Stimulated activated naive B cell treated with anti-CD40 and anti-IgM and Interleukin-4, amounts not matched to agents 10 μg/mL and 1 μg/mL and 100 μg/mL, for 72 hours (primary cell): ENCODE measurements around the gene NTNG2.
A peak's percentile ranks its signal among the peaks of the same experiment; 100 is the strongest.

ENCODE experiments used
- ATAC-seq, 2 donors: fragments of 150-1000 bp; cut with Tn5 transposase; replicated peaks; 2 replicates each; pipeline ENCODE4 v1.10.0; 2021; ENCODE audit warnings: moderate library complexity in 1 of 2
- DNase-seq: peaks from one replicate; pipeline ENCODE4 v3.0.0; 2021
- H3K27ac Mint-ChIP-seq: one replicate; pipeline ENCODE4 v1.8.0; 2022; ENCODE audit warnings: mild to moderate bottlenecking, mixed read lengths
- H3K27me3 Mint-ChIP-seq, 2 donors: one replicate each; pipeline ENCODE4 v1.8.0; 2022; ENCODE audit warnings: mixed read lengths in 2 of 2
- H3K36me3 Mint-ChIP-seq, 2 donors: one replicate each; pipeline ENCODE4 v1.8.0; 2022; ENCODE audit warnings: mixed read lengths in 2 of 2, mild to moderate bottlenecking in 1 of 2
- H3K4me1 Mint-ChIP-seq, 2 donors: one replicate each; pipeline ENCODE4 v1.8.0; 2022; ENCODE audit warnings: mixed read lengths in 2 of 2, mild to moderate bottlenecking in 1 of 2
- H3K4me3 Mint-ChIP-seq, 2 donors: one replicate each; pipeline ENCODE4 v1.8.0; 2022; ENCODE audit warnings: mild to moderate bottlenecking in 2 of 2, mixed read lengths in 2 of 2, moderate library complexity in 1 of 2
- H3K9me3 Mint-ChIP-seq, 2 donors: one replicate each; pipeline ENCODE4 v1.8.0; 2022; ENCODE audit warnings: mixed read lengths in 2 of 2, mild to moderate bottlenecking in 1 of 2

NTNG2 gene

GRCh38 chr9:132194508-132194907, 32.6 kb downstream of the NTNG2 start:
- H3K27ac Mint-ChIP-seq = no peak overlapping the region
- peaks cover 6 to 11% of the 10 kb centered on the region in 2 donors for H3K27me3 Mint-ChIP-seq
- peaks cover 4 to 5% of the 10 kb centered on the region in 2 donors for H3K9me3 Mint-ChIP-seq
- peaks cover 0 to 3% of the 10 kb centered on the region in 2 donors for H3K36me3 Mint-ChIP-seq
- no peak for DNase-seq
- no peak overlapping the region for H3K4me3 Mint-ChIP-seq
- ATAC-seq = no peak
- no peaks in the 10 kb centered on the region for H3K4me1 Mint-ChIP-seq

- Mint-ChIP-seq H3K36me3 (peaks cover 0 to 3% of the 10 kb centered on the region in 2 donors), H3K9me3 (peaks cover 6 to 10% of the 10 kb centered on the region in 2 donors), H3K4me3 (no peak overlapping the region), H3K27me3 (peaks cover 23 to 30% of the 10 kb centered on the region in 2 donors), H3K4me1 (no peaks in the 10 kb centered on the region), H3K27ac (no peak overlapping the region)
- DNase-seq (no peak), ATAC-seq (no peak)
Measured at GRCh38 chr9:132197315-132197714, 35.5 kb downstream of the NTNG2 start.

- ATAC-seq = no peak
- no peak overlapping the region for H3K4me3 Mint-ChIP-seq
Measured at GRCh38 chr9:132197856-132198550, 36.1 kb downstream of the NTNG2 start.

GRCh38 chr9:132199056-132199455, 37.2 kb downstream of the NTNG2 start:
- ATAC-seq = no peak
- Mint-ChIP-seq H3K36me3 (peaks cover 0 to 3% of the 10 kb centered on the region in 2 donors), H3K27ac (no peak overlapping the region), H3K27me3 (peaks cover 35 to 45% of the 10 kb centered on the region in 2 donors), H3K4me3 (no peak overlapping the region), H3K4me1 (no peaks in the 10 kb centered on the region), H3K9me3 (peaks cover 5 to 10% of the 10 kb centered on the region in 2 donors)
- DNase-seq = no peak

More at GRCh38 chr9:132197856-132198550, 36.1 kb downstream of the NTNG2 start:
- Mint-ChIP-seq H3K27ac (no peak overlapping the region), H3K9me3 (peaks cover 6 to 10% of the 10 kb centered on the region in 2 donors), H3K36me3 (peaks cover 0 to 3% of the 10 kb centered on the region in 2 donors), H3K27me3 (peaks cover 30 to 37% of the 10 kb centered on the region in 2 donors), H3K4me1 (no peaks in the 10 kb centered on the region)
- no peak for DNase-seq

- no peak overlapping the region for H3K4me3 Mint-ChIP-seq
- no peak overlapping the region for H3K27ac Mint-ChIP-seq
- H3K9me3 Mint-ChIP-seq = peaks cover 11 to 19% of the 10 kb centered on the region in 2 donors
- ATAC-seq = no peak
- H3K36me3 Mint-ChIP-seq = peaks cover 0 to 12% of the 10 kb centered on the region in 2 donors
- no peaks in the 10 kb centered on the region for H3K4me1 Mint-ChIP-seq
- H3K27me3 Mint-ChIP-seq = peaks cover 49 to 59% of the 10 kb centered on the region in 2 donors
- no peak for DNase-seq
Measured at GRCh38 chr9:132200706-132201105, 38.8 kb downstream of the NTNG2 start.

GRCh38 chr9:132201139-132201538, 39.3 kb downstream of the NTNG2 start:
- Mint-ChIP-seq H3K27me3 (peaks cover 49 to 59% of the 10 kb centered on the region in 2 donors), H3K4me3 (no peak overlapping the region), H3K4me1 (no peaks in the 10 kb centered on the region), H3K27ac (no peak overlapping the region), H3K9me3 (peaks cover 11 to 19% of the 10 kb centered on the region in 2 donors), H3K36me3 (peaks cover 0 to 12% of the 10 kb centered on the region in 2 donors)
- ATAC-seq (no peak), DNase-seq (no peak)

GRCh38 chr9:132201780-132202703, 40.2 kb downstream of the NTNG2 start:
- DNase-seq = no peak
- no peak overlapping the region for H3K27ac Mint-ChIP-seq
- no peaks in the 10 kb centered on the region for H3K4me1 Mint-ChIP-seq
- no peak overlapping the region for H3K4me3 Mint-ChIP-seq
- H3K36me3 Mint-ChIP-seq = peaks cover 0 to 12% of the 10 kb centered on the region in 2 donors
- peaks cover 46 to 54% of the 10 kb centered on the region in 2 donors for H3K27me3 Mint-ChIP-seq
- no peak for ATAC-seq
- H3K9me3 Mint-ChIP-seq = peaks cover 11 to 19% of the 10 kb centered on the region in 2 donors

GRCh38 chr9:132204883-132205282, 43.0 kb downstream of the NTNG2 start:
- Mint-ChIP-seq H3K36me3 (peaks cover 0 to 9% of the 10 kb centered on the region in 2 donors), H3K27ac (peak overlapping the region; percentile 20), H3K9me3 (peaks cover 6 to 10% of the 10 kb centered on the region in 2 donors), H3K4me3 (no peak overlapping the region), H3K27me3 (peaks cover 60 to 67% of the 10 kb centered on the region in 2 donors), H3K4me1 (peaks cover 0 to 7% of the 10 kb centered on the region in 2 donors)
- ATAC-seq (no peak), DNase-seq (no peak)

GRCh38 chr9:132207215-132207614, 45.4 kb downstream of the NTNG2 start:
- Mint-ChIP-seq H3K27me3 (peaks cover 47 to 48% of the 10 kb centered on the region in 2 donors), H3K4me3 (no peak overlapping the region), H3K36me3 (peaks cover 0 to 9% of the 10 kb centered on the region in 2 donors), H3K4me1 (peaks cover 0 to 7% of the 10 kb centered on the region in 2 donors), H3K27ac (no peak overlapping the region), H3K9me3 (peaks cover 6 to 9% of the 10 kb centered on the region in 2 donors)
- ATAC-seq = no peak
- no peak for DNase-seq

GRCh38 chr9:132207839-132208615, 46.2 kb downstream of the NTNG2 start:
- DNase-seq = no peak
- peaks cover 45 to 46% of the 10 kb centered on the region in 2 donors for H3K27me3 Mint-ChIP-seq
- H3K9me3 Mint-ChIP-seq = peaks cover 6 to 9% of the 10 kb centered on the region in 2 donors

GRCh38 chr9:132209228-132209627, 47.4 kb downstream of the NTNG2 start:
- Mint-ChIP-seq H3K36me3 (peaks cover 0 to 9% of the 10 kb centered on the region in 2 donors), H3K4me1 (peaks cover 0 to 7% of the 10 kb centered on the region in 2 donors)
- no peak for DNase-seq

More at GRCh38 chr9:132207839-132208615, 46.2 kb downstream of the NTNG2 start:
- peaks cover 0 to 9% of the 10 kb centered on the region in 2 donors for H3K36me3 Mint-ChIP-seq
- peak; percentile 63 to 84 for ATAC-seq
- H3K4me3 Mint-ChIP-seq = no peak overlapping the region
- H3K27ac Mint-ChIP-seq = peak overlapping the region; percentile 20
- peaks cover 0 to 7% of the 10 kb centered on the region in 2 donors for H3K4me1 Mint-ChIP-seq

GRCh38 chr9:132210472-132211145, 48.8 kb downstream of the NTNG2 start:
- DNase-seq (no peak), ATAC-seq (peak; percentile 17 to 22)
- no peaks in the 10 kb centered on the region for H3K9me3 Mint-ChIP-seq
- no peak overlapping the region for H3K4me3 Mint-ChIP-seq
- no peaks in the 10 kb centered on the region for H3K36me3 Mint-ChIP-seq
- peaks cover 0 to 7% of the 10 kb centered on the region in 2 donors for H3K4me1 Mint-ChIP-seq
- peaks cover 24 to 27% of the 10 kb centered on the region in 2 donors for H3K27me3 Mint-ChIP-seq
- peak overlapping the region; percentile 44 for H3K27ac Mint-ChIP-seq

More at GRCh38 chr9:132209228-132209627, 47.4 kb downstream of the NTNG2 start:
- H3K27ac Mint-ChIP-seq = no peak overlapping the region
- H3K9me3 Mint-ChIP-seq = peaks cover 6 to 9% of the 10 kb centered on the region in 2 donors
- ATAC-seq = no peak
- no peak overlapping the region for H3K4me3 Mint-ChIP-seq
- peaks cover 36 to 40% of the 10 kb centered on the region in 2 donors for H3K27me3 Mint-ChIP-seq

GRCh38 chr9:132211570-132211969, 49.7 kb downstream of the NTNG2 start:
- H3K9me3 Mint-ChIP-seq = no peaks in the 10 kb centered on the region
- H3K4me3 Mint-ChIP-seq = no peak overlapping the region
- no peaks in the 10 kb centered on the region for H3K36me3 Mint-ChIP-seq
- ATAC-seq (no peak), DNase-seq (no peak)
- H3K27ac Mint-ChIP-seq = no peak overlapping the region
- H3K4me1 Mint-ChIP-seq = peaks cover 0 to 7% of the 10 kb centered on the region in 2 donors
- H3K27me3 Mint-ChIP-seq = peaks cover 24 to 30% of the 10 kb centered on the region in 2 donors
